OCI-LY1 (cell line): ENCODE data around the gene FKBP14.

ENCODE experiments used
- CTCF ChIP-seq: fragments of 200-600 bp; sonication (generic), shearing (Covaris generic); IDR thresholded peaks from 2 replicates; pipeline ENCODE4 v1.5.1; 2017; ENCODE audit warnings: mild to moderate bottlenecking, antibody characterized with exemption, low read length, moderate library complexity, mixed read lengths
- EZH2 ChIP-seq: fragments of 200-600 bp; sonication (generic), shearing (Covaris generic); IDR thresholded peaks from 2 replicates; pipeline ENCODE4 v1.8.0; 2017; ENCODE audit warnings: borderline replicate concordance, mixed run types, mild to moderate bottlenecking, antibody characterized with exemption, low read length, moderate library complexity, mixed read lengths

GRCh38 chr7:29974286-29974685, 52.2 kb downstream of the FKBP14 start:
- TF ChIP-seq EZH2 (no peak), CTCF (no peak)
